GM19455 (cell line): ENCODE measurements around the gene NACC2.

ENCODE experiments used
- ATAC-seq: cut with Tn5 transposase; IDR thresholded peaks from one replicate; pipeline ENCODE4 v1.9.1; 2021; ENCODE audit not compliant: unreplicated experiment

Gene NACC2

DNA sequence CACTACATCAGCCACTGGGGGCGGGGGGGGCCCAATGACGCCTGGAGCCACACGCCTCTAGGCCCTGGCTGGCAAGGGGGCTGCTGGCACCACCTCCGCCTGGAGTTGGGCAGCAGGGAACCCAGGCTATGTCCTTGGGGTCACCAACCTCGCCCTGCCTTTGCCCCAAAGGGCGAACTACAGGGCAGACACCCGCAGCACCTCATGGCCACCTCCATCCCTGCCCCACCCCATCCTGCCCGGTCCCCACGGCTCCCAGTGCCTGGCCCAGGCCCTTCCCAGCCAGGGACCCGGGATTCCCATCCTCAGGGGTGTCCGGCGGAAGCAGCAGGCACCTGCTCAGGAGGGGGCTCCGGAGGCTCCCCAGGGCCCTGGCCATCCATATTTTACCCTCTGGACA, 37.0 kb downstream of the NACC2 start:
- ATAC-seq: no peak

DNA sequence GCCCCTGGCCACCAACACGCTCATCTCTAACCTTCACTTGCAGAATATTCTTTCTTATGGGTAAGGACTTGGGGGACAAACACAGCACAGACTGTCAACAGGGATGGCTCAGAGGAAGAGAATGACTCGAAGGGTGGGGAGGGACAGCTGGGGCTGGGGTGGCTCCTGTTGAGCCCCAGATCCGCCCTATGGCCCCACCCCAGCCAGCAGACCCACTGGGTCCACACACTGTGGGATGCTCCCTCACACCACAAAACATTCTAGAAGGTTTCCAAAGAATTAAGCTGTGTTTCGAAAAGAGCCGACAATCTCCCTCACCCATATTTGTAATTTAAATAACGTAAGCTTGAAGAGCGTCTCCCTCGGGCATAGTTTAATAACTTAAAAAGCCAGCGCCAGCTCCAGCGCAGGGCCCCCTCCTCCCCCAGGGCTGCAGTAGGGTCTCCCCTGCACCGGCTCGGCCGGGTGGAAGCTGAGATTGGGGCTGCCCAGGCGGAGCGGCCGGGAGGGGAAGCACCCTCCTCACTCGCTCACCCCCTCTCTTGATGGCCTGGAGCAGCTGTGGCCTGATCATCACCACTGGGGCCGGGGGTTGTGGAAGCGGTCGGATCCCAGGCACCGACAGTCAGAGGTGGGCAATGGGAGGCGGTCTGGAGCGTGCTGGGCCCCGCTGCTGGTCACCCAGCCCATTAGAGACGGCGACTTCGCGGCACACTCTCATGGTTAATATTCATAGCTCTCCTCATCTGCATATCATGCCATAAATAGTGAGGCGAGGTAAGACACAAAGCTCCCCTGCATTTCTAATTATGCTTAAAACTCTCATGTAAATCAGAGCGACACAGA, 37.6 kb downstream of the NACC2 start:
- no peak for ATAC-seq

DNA sequence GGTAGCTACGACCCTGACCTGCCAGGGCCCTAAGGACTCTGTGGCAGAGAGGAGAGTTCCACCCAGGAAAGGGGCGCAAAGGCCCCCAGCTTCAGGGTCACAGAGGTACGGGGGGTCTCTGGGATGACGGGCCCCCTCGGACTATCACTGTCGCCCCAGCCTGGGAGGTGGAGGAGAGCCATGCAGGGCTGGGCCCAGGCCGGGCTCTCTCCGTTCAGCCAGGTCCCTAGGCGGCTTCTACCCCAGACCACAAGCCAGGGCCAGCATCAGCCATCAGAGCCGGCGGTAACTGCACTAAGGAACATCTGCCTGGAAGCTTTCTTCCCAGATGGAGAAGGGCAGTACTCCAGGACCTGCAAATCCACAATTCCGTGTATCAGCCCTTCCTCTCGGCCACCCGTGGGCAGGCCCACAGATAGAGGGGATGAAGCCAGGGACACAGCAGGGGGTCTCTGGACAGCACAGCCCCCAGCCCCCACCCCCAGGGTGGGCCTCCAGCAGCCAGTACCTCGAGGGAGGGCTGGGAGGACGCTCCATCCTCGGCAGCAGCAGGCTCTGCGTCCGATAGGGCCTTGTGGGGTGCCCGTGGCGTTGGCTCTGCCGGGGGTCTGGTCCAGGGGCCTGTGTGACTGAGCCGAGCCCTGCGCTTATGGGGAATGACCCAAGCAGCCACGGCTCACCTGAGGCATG, 38.4 kb downstream of the NACC2 start:
- no peak for ATAC-seq

DNA sequence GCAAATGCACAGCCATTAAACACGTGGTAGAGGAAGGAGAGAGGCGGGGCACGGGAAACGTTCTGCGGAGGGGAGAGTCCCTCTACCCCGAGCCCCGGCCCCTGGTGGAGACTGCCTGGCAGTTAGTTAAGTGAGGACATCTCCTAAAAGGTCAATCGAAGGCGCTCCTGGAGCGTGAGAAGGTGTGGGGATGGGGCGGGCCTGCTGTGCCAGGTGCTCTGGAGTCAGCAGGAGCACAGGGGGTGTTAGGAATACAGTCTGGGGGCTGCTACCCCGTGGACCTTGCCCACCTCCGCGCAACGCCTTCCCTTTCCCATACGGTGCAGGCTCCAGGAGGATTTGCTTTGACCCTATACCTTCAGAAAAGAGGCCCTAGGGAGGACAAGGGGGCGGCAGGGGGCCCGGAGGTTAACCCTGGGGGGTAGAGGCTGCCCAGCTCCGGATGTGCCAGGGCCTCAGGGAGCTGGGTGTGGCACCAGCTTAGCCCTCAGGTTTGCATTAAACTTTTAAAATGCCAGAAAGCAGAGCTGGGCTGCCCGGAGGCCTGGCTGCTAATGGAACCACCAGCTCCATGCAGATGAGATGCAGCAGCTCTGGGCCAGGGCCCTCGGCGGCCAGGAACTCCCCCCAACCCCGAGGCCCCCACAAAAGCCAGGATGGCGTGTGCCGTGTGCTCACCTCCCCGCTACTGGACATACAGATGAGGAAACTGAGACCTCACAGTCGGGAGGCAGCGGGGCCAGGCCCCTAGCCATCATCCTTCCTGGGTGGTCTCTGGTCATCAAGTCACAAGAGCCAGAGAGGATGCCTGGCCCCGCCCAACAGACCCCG, 39.2 kb downstream of the NACC2 start:
- ATAC-seq: no peak

DNA sequence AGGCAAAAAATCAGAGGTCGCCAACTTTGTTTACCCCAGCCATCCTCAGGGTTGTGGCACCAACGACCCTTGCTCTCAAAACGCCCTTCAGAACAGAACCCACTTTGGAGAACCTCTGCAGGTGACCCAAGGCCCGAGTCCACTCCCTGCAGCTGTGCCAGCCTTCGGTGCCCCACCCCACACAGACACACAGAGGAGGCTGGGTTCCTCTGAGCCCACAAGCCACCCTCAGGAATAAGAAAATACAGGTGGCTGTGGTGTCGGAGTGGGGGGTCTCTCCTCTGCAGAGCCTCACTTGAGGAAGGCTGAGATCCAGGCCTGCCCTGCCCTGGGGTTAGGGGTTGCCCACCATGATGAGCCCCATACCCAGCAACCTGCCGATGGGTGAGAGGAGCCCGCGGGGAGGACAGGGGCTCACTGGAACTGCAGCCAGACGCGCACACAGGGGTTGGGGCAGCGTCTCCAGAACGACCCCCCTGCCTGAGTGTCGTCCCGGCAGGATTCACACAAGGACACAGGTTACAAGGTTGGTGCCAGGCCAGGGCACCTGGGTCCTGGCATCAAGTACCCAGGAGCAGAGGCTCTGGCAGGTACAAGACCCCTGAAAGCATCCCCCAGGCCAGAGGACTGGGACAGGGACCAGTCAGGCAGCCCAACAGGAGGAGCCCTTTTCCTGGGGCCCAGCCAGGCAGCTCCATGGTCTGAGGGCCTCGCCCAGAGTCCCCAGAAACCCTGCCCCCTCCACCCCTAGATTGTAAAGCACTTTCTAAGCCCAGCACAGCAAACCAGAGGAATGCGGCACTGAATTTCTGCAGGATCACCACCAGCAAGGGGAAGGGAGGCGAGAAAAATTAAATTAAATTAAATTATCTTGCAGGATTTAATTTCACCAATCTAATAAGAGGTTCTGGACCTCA, 40.0 kb downstream of the NACC2 start:
- no peak for ATAC-seq

DNA sequence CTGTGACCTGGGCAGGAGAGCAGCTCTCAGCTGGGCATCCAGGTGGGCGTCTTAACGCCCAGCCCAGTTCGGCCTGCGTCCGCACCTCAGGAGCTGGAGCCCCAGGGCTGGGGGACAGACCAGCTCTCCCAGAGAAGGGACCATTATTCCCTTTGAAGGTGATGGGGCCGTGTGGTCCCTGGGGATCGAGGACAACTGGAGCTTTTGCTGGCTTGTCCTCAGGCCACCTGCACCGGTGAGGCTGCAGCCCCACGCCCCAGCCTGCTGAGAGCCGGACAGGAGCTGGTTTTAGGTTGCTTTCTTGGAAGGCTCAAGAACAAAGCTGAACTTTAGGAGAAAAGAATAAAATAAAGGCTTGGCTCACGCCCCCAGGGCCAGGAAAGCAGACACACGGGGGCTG, 40.9 kb downstream of the NACC2 start:
- ATAC-seq: no peak

DNA sequence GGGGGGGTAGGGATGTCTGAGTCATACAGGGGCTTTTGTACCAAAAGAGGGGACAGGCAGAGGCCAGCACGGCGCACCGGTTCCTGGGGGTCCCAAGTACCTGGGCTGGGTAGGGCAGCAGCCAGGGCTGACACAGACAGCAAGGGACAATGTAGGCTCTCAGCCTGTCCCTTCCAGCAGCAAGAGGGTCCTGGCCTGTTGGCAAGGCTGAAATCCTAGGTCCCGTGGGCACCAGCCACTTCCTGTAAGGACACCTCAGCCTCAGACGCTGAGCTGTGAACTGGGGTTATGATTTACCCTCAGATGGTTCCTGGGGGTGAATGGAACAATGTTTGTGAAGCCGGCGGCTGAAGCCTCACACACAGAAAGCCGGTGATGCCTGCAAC, 41.3 kb downstream of the NACC2 start:
- no peak for ATAC-seq

DNA sequence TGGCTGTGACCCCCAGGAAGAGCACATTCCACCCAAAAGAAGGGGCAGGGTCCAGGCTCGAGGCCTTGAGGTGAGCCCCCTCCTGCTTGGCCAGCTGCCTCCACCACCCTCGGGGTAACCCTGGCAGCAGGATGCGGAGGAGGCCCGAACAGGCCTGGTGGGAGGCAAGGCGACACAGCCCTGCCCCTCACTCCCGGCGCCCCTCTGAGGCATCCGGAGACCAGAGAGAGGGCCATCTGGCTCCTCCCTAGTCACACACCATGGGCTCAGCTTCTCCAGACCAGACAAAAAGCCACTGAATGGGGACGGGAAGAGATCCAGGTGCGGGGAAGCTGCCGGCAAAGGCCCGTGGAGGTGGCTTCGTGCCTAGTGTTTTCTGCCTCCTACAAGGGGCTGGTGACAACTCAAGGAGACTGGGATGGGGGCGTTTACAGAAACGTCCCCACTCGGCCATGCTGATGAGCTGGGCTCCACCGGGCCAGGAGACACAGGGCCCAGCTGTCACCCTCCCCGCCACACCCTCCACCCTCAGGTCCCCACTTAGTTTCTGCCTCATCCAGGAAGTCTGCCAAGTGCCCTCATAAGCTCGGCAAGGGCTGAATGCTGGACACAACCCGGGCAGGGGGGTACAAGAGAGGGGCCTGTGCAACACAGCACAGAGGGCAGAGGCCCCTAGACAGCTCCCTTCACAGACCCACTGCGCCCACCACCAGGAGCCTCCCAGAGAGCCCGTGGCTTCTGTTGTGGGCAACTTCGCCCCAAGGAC, 41.9 kb downstream of the NACC2 start:
- ATAC-seq: no peak

DNA sequence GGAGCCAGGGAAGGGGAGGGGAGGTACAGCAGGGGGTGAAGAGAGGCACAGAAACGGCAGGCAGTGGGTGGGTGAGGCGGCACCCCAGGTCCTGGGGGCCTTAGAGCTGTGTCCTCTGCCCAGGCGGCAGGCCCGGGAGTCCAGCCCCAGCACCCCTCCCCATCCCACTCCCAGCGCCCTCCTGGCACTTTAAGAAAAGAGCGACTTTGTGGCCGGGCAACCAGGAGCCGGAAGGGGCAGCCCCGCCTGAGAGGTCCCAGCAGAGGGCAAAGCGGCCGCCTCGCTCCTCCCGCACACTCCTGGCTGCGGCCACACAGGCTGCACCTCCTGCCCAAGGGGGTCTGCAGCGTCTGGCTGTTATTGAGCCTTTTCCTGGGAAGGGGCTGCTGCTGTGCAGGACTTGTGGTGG, 42.6 kb downstream of the NACC2 start:
- ATAC-seq: no peak

DNA sequence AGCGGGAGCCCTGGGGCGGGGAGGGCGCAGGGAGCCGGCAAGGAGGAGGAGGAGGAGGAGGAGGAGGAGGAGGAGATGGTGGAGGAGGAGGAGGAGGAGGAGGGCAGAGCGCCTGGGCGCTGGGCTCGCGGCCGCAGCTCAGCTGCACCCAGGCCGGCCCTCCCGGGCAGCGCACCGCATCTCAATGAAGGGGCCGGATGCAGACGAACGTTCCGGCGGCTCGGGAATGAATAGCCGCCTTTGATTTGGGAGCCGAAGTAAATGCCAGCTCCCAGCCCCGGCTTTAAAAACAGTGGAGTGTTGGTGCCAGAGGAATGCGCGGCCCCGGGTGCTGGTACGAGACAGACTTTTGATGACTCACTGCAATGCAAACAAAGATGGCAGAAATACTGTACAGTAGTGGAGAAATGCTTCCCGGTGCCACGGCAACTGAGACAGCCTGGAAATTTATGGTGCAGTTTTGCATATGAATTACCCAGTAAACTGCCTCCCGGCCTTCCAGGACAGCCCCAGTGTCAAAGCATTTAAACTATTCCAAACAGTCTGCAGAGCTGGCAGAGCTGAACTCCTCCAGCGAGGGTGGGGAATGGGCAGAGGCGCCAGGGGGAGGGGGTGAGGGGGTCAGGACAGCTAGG, 43.1 kb downstream of the NACC2 start:
- no peak for ATAC-seq

DNA sequence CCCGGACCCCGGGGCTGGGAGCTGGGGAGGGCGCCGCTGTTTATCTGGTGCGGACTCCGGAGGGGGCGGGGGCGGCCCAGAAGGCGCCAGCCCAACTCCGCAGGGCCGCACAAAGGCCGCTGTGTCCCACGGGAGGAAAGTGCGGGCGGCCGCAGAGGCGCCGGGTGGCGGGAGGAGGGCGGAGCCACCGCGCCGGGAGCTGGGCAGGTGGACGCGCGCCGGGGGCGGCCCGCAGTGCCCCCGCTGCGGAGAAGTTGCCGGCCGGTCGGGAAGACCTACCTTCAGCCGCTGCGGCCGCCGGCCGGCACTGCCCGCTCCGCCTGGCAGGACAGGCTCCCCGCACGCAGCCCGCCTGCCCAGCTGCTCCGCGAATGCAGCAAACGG, 43.6 kb downstream of the NACC2 start:
- ATAC-seq: no peak

DNA sequence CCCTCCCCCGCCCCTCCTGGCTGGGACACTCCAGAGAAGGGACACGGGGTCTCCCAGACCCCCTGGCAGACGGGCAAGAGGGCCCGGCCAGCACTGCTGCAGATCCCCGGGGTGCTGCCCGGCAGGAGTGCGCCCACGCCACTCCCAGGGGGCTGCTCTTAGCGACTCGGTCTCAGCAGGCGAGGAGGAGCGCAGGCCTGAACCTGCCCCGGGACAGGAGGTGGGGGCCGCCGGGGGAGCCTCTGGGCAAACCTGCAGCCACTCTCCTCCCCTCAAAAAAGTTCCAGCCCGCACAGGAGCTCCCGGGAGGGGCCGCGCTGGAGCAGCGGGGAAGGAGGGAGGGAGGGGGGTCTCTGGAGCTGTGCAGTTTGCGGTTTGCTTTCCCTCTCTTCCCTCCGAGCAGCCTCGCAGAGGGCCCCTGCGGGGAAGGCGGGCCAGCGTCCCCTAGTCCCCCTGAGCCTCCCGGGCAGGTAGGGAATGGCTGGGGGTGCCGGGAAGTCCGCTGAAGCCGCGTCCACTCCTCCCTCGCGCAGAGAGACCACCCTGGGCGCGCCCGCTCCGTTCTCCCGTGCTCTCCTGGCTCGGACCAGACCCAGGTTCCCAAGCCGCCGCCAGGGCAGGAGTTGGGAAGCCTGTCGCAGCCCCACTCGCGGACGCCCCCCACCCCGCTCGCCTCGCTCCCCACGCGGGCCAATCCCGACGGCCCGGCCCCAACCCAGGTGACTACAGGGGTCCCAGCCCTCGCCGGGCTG, 44.2 kb downstream of the NACC2 start:
- ATAC-seq: no peak

DNA sequence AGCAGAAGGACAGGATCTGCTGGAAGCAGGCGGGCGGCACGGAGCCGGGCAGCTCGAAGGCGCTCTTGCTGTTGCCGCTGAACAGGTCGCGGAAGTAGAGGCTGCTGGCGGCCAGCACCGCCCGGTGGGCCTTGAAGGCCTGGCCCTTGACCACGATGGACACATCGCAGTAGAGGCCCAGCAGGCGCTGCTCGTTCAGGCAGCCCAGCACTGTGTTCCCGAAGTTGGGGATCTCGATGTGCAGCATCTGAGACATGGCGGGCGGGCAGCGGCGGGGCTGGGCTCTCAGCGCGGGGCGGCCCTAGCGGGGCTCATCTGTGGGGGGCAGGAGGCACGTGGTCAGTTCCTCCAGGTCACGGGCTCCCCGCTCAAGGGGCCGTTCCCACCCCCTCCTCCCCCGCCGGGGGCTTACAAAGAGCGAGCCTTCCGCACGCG, 44.8 kb downstream of the NACC2 start:
- no peak for ATAC-seq

DNA sequence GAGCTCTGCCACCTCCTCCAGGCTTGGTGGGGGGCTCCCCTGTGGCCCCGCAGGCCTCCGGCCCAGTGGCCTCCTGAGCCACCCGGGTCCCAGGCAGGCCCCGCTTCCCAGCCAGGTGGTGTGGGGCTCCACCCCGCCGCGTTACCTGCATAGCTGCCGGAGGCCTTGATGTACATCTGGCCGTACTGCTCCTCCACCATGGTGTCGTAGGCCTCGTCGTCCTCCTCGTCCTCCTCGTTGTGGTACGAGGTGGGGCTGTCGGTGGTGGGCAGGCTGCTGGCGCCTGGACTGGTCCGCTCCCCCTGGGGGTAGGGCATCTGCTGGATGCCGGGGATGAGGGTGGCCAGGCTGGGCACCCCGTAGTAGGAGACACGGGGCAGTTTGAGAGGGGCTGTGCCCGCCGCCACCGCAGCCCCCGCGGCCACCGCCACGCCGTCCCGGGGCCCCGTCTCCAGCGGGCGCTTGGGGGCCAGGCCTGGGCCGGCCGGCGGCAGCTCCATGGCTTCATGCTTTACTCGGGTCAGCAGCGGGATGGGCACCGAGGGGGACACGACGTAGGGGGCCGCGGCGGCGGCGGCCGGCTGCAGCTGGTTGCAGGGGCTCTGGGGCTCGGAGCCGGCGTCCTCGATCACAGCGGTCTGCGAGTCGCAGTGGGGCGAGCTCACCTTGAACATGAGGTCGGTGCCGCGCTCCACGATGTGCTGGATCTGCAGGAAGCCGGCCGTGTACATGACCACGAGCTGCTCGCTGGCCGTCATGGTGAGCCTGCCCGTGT, 45.4 kb downstream of the NACC2 start:
- ATAC-seq: no peak

DNA sequence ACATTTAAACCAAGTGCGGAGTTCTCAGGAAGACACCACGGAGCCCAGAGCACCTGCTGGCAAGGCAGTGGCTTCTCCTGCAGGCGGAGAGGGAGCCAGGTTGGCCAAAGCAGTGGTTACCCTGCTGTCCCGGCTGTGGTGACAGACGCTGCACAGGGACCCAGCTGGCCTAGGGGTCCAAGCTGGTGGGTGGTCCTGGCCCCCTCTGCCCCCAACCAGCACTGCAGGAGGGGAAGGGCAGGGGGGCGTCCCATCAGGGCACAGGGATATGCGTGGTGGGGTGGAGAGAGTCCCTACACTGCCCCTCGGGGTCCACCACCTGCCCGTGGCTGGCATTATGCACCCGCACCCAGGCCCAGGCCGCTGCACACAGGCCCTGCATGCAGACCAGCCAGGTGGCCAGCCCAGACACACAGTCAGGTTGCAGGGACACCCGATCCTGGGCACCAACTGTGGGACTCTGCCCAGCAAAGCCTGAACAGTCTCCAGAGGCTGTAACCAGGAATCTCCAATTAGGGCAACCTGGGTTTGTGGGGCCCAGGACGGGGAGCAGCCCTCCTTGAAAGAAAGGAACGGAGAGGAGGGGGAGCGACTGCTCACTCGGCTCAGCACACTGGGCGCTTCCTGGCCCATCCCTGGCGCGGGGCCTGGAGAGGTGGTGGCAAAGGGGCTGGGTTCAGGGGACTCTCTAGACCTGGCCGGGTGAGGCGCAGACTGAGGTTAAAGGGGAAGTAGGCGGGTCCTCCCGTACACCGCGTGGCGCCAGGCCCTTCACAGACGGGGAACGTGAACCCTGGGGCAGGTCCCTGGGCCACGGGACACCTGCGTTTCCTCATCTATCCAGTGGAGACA, 46.3 kb downstream of the NACC2 start:
- ATAC-seq: no peak

DNA sequence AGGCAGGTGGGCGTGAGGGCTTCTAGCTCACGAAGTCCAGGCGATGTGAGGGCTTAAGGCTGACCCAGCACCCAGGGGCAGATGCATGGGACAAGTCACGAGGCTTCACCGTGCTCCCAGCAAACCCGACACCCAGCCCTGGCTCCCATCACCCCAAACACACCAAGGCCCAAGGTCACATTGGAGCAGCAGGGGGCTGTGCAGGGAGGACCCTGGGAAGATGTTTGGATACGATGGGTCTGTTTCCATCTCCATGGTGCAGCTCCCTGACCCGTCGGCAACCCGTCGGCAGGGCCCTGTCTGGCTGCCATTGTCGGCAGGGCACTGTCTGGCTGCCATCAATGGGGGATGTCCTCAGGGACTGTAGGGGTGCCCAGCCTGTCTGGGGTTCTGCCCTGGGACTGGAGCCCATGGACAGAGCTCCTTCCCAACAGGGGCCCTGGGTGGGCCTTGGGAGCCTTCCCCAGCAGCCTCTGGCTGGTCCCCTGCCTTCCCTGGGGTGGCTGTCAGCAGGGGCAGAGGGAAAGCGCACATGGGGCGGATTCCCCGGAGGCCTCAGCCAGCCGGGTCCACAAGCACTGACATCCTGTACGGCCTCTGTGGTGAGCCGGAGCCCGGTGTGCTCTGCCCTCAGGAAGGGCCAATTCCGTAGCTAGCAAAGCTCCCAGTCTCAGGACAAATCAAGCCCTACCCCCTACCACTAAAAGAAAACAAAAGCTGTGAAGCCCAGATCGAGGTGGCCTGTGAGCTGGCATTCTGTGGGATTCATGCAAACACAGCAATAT, 47.1 kb downstream of the NACC2 start:
- no peak for ATAC-seq
